Common myeloid progenitor, CD34-positive (primary cell): ENCODE data around the gene GRIK5.
"Not testable (repeated sequence)": the region's sequence is repeated elsewhere in the genome, so short reads cannot be mapped to it uniquely, and the experiment has no call there.

Experiments used
- CTCF ChIA-PET: fragments of 350-600 bp; sonication (Branson Sonifier 250); formaldehyde crosslinking; loops from one replicate; lab custom pipeline; 2021; ENCODE audit warnings: antibody characterized with exemption; lab: Charles Lee
- POLR2A ChIA-PET: fragments of 350-600 bp; sonication (Branson Sonifier 250); formaldehyde crosslinking; loops from one replicate; lab custom pipeline; 2021; ENCODE audit warnings: antibody characterized with exemption; lab: Charles Lee
- DNase-seq, 3 donors: peaks; one replicate each; pipeline versions ENCODE4 v3.0.0 to v3.0.0-alpha.2; 2013
- H3K27ac ChIP-seq, 2 experiments: 1 replicate in 1 of 2; 2 replicates in 1 of 2; pipeline ENCODE4 v1.7.0; 2013; ENCODE audit warnings: inconsistent platforms in 2 of 2, low read length in 2 of 2, mild to moderate bottlenecking in 2 of 2, low read depth in 1 of 2, moderate library complexity in 1 of 2; ENCODE audit not compliant: severe bottlenecking in 2 of 2, insufficient read depth in 1 of 2, poor library complexity in 1 of 2
- H3K27me3 ChIP-seq, 5 experiments: replicated peaks in 2 of 5; 1 replicate in 3 of 5; 2 replicates in 2 of 5; pipeline versions ENCODE4 v1.6.1 to v1.7.0; 2013; ENCODE audit warnings: low read length in 4 of 5, mild to moderate bottlenecking in 2 of 5, moderate library complexity in 2 of 5, inconsistent platforms in 1 of 5; ENCODE audit not compliant: insufficient read depth in 5 of 5, control insufficient read depth in 4 of 5
- H3K36me3 ChIP-seq, 4 experiments: 1 replicate in 2 of 4; 2 replicates in 2 of 4; pipeline versions ENCODE4 v1.6.1 to v1.7.0; 2013; ENCODE audit warnings: low read length in 3 of 4, control low read depth in 1 of 4, mild to moderate bottlenecking in 1 of 4; ENCODE audit not compliant: control insufficient read depth in 4 of 4, insufficient read depth in 4 of 4
- H3K4me1 ChIP-seq, 4 experiments: 1 replicate in 3 of 4; 2 replicates in 1 of 4; pipeline versions ENCODE4 v1.6.1 to v1.7.1; 2013; ENCODE audit warnings: low read length in 3 of 4, mild to moderate bottlenecking in 3 of 4, control low read depth in 1 of 4, inconsistent platforms in 1 of 4, moderate library complexity in 1 of 4; ENCODE audit not compliant: control insufficient read depth in 4 of 4, insufficient read depth in 4 of 4; ENCODE audit errors: control extremely low read depth in 1 of 4
- H3K4me3 ChIP-seq, 7 experiments: 1 replicate in 4 of 7; 2 replicates in 3 of 7; pipeline versions ENCODE4 v1.5.1 to v1.7.0; 2013; ENCODE audit warnings: mild to moderate bottlenecking in 7 of 7, low read length in 6 of 7, moderate library complexity in 6 of 7, inconsistent platforms in 2 of 7, low read depth in 2 of 7, control low read depth in 1 of 7; ENCODE audit not compliant: insufficient read depth in 4 of 7, control insufficient read depth in 1 of 7; ENCODE audit errors: extremely low read depth in 1 of 7
- H3K9me3 ChIP-seq, 5 experiments: 1 replicate in 4 of 5; 2 replicates in 1 of 5; pipeline versions ENCODE4 v1.6.1 to v1.7.1; 2013; ENCODE audit warnings: low read length in 4 of 5, mild to moderate bottlenecking in 2 of 5, inconsistent platforms in 1 of 5, low read depth in 1 of 5, moderate library complexity in 1 of 5; ENCODE audit not compliant: control insufficient read depth in 4 of 5, insufficient read depth in 2 of 5; ENCODE audit errors: control extremely low read depth in 1 of 5
- WGBS: methylation state at CpG from one replicate; pipeline ENCODE4 v1.1.5; 2013; ENCODE audit not compliant: insufficient coverage; 5-methylcytosine and 5-hydroxymethylcytosine counted together

GRIK5 gene

DNA sequence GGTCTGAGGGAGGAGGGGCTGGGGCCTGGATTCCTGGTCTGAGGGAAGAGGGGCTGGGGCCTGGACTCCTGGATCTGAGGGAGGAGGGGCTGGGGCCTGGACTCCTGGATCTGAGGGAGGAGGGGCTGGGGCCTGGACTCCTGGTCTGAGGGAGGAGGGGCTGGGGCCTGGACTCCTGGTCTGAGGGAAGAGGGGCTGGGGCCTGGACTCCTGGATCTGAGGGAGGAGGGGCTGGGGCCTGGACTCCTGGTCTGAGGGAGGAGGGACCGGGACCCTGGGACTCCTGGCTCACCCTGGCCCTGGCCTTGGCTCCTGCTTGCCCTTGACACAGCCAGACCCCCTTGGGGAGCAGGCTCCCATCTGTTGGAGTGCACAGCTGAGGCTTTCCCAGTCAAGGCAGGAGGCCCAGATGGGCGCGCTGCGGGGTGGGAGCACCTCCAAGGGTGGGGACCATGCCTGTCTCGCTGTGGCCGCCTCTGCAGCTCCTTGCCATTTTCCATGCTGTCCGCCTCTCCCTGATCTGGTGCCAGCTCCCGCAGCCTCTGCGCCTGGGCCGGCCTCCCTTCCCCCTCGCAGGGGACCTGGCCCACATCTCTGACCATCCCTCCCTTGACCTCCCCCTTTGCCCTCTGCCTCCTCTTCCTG, 78.0 kb downstream of the GRIK5 start:
- WGBS: 97% methylated on average over 10 of the region's 11 CpGs
- H3K9me3 ChIP-seq, H3K36me3 ChIP-seq, CTCF ChIA-PET, H3K27ac ChIP-seq, DNase-seq, POLR2A ChIA-PET, H3K4me3 ChIP-seq: not testable (repeated sequence)
- peaks cover 0 to 11% (median 10%) of the 10 kb centered on the region in 4 experiments for H3K4me1 ChIP-seq
- H3K27me3 ChIP-seq: peaks cover 0 to 39% (median 26%) of the 10 kb centered on the region in 5 experiments

DNA sequence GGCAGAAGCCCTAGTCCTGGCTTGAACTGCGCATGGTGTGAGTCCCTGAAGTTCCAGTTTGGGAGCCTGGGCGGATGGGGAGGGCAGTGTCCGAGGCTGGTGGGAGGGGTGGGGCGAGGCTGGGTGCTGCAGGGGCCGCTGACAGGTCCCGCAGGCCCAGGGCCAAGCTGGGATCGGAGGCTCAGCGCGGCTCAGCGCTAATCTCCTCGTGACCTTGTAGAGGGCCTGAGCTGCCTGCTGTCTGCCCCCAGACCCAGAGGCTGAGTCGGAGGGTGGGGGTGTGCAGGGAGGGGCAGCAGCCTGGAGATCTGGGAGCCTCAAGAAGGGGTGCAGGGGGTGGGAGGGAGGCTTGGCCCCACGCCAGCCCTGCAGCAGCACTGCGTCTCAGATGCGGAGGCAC, 79.0 kb downstream of the GRIK5 start:
- ChIA-PET CTCF (no interaction called here), POLR2A (no interaction called here)
- H3K36me3 ChIP-seq: no peaks in the 10 kb centered on the region
- peaks cover 0 to 29% (median 16%) of the 10 kb centered on the region in 5 experiments for H3K27me3 ChIP-seq
- no peak overlapping the region for H3K27ac ChIP-seq
- H3K4me1 ChIP-seq: peaks cover 0 to 11% (median 9%) of the 10 kb centered on the region in 4 experiments
- H3K9me3 ChIP-seq: no peaks in the 10 kb centered on the region
- no peak overlapping the region for H3K4me3 ChIP-seq
- WGBS: 85% methylated on average over 13 of the region's 15 CpGs
- DNase-seq: no peak

DNA sequence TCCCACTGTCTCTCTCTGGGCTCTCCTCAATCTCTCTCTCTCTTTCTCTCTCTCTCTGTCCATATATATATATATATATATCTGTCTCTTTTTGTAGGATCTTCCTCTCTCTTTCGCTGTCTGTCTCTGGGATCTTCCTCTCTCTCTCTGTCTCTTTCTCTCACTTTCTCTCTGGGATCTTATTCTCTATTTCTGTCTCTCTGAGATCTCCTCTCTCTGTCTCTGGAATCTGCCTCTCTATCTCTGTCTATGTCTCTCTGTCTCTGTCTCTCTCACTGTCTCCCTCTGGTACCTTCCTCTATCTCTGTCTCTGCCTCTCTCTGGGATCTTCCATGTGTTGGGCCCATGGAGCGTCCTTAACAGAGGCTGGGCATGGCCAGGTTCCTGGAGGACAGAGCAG, 79.4 kb downstream of the GRIK5 start:
- CTCF ChIA-PET: no interaction called here

DNA sequence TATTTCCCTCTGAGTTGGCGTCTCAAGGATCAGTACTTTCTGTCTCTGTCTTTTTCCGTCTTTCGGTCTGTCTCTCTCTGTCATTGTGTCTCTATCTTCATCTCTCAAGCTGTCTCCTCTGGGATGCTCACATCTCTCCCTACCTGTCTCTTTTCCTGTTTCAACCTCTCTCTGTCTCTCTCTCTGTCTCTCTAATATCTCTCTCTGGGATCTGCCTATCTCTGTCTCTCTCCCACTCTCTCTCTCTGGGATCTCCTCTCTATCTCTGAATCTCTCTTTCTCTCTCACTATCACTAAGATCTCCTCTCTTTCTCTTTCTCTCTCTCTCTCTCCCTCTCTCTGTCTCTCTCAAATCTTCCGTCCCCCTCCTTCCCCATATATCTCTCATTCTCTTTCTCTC, 80.0 kb downstream of the GRIK5 start:
- H3K27ac ChIP-seq: no peak overlapping the region
- ChIA-PET POLR2A (no interaction called here), CTCF (no interaction called here)
- peaks cover 0 to 19% (median 11%) of the 10 kb centered on the region in 5 experiments for H3K27me3 ChIP-seq
- H3K36me3 ChIP-seq: no peaks in the 10 kb centered on the region
- 98% methylated on average over 3 of the region's 4 CpGs for WGBS
- no peak for DNase-seq
- H3K9me3 ChIP-seq: no peaks in the 10 kb centered on the region
- H3K4me1 ChIP-seq: peaks cover 0 to 11% (median 9%) of the 10 kb centered on the region in 4 experiments
- H3K4me3 ChIP-seq: no peak overlapping the region

More for the DNA sequence above, 79.4 kb downstream of the GRIK5 start:
- Histone ChIP-seq H3K4me1 (peaks cover 0 to 11% (median 9%) of the 10 kb centered on the region in 4 experiments), H3K27me3 (peaks cover 0 to 25% (median 14%) of the 10 kb centered on the region in 5 experiments), H3K36me3 (no peaks in the 10 kb centered on the region), H3K9me3 (no peaks in the 10 kb centered on the region), H3K4me3 (no peak overlapping the region), H3K27ac (no peak overlapping the region)
- WGBS: no CpG with 5 or more reads among the region's 2 CpGs
- POLR2A ChIA-PET: no interaction called here
- no peak for DNase-seq

DNA sequence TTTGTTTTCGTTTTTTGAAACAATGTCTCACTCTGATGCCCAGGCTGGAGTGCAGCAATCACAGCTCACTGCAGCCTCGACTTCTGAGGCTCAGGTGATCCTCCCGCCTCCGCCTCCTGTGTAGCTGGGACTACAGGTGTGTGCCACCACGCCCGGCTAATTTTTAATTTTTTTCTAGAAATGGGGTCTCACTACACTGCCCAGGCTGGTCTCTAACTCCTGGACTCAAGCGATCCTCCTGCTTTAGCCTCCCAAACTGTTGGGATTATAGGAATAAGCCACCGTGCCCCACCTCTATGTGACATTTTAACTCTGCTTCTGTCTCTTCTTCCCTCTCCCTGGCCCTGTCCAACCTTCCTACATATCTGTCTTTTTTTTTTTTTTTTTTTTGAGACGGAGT, 81.1 kb downstream of the GRIK5 start:
- H3K4me3 ChIP-seq: no peak overlapping the region
- POLR2A ChIA-PET: no interaction called here
- no peaks in the 10 kb centered on the region for H3K36me3 ChIP-seq
- CTCF ChIA-PET: interaction anchor here (0.7 kb wide), 1 partner anchor 16 kb away, joined by 3 read pairs; no protein-coding TSS in a partner anchor
- H3K27ac ChIP-seq: no peak overlapping the region
- over 99% methylated on average over 7 of the region's 9 CpGs for WGBS
- DNase-seq: no peak
- H3K9me3 ChIP-seq: no peaks in the 10 kb centered on the region
- H3K4me1 ChIP-seq: peaks cover 0 to 9% (median 8%) of the 10 kb centered on the region in 4 experiments
- H3K27me3 ChIP-seq: peaks cover 0 to 14% (median 8%) of the 10 kb centered on the region in 5 experiments

DNA sequence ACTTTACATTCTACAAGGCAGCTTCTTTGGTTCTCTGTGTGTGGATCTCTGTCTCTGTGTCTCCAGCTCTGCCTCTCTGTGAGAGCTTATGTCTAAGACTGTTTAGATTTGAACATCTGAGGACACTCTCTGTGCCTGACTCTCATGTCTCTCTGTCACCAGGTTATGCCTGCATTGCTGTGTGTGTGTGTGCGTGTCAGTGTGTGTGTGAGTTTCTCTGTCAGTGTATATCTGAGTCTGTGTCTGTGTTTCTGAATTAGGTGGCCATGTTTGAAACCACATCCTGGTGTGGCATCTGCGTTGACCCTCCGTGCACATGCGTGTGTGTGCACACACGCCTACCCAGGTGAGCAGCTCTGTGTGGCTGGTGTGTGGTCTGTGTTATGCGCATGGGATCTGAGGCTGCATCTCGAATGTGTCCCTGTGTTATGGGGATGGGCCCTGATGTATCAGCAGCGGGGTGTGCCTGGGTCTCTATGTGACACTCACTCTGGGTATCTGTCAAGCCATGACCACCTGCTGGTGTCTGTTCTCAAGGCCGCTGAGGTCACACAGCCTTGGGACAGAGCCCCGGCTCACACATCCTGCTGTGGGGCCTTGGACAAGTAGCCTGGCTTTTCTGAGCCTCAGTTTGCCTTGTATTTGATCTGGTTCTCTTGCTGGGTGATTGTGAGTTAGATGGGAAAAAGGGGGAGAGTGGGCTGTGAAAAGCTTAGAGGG, 82.7 kb downstream of the GRIK5 start:
- H3K27me3 ChIP-seq: peaks cover 0 to 7% (median 1%) of the 10 kb centered on the region in 5 experiments
- no peaks in the 10 kb centered on the region for H3K36me3 ChIP-seq
- ChIA-PET POLR2A (no interaction called here), CTCF (interaction anchor here (1.3 kb wide), 1 partner anchor 13 kb away, joined by 3 read pairs; no protein-coding TSS in a partner anchor)
- H3K4me1 ChIP-seq: no peaks in the 10 kb centered on the region
- no peak for DNase-seq
- H3K9me3 ChIP-seq: no peaks in the 10 kb centered on the region
- H3K4me3 ChIP-seq: no peak overlapping the region
- no peak overlapping the region for H3K27ac ChIP-seq
- 89% methylated on average over 10 of the region's 10 CpGs for WGBS

DNA sequence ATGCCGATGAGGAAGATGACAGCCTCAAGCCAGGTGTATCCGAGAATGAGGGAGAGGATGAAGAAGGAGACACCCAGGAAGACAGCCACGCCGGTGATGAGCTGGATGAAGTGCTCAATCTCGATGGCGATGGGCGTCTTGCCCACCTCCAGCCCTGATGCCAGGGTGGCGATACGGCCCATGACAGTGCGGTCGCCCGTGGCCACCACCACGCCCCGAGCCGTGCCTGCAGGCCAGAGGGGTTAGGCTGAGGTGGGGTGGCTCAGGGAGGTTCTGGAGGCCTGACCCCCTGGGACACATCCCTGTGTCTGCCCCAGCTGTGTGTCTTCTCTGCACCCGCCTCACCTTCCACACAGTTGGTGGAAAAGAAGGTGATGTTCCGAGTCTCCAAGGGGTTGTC, 85.0 kb downstream of the GRIK5 start:
- CTCF ChIA-PET: no interaction called here
- H3K27ac ChIP-seq: no peak overlapping the region
- 100% methylated on average over 12 of the region's 17 CpGs for WGBS
- no peak overlapping the region for H3K4me3 ChIP-seq
- H3K4me1 ChIP-seq: no peaks in the 10 kb centered on the region
- H3K27me3 ChIP-seq: no peaks in the 10 kb centered on the region
- H3K36me3 ChIP-seq: no peaks in the 10 kb centered on the region
- POLR2A ChIA-PET: no interaction called here
- DNase-seq: no peak
- no peaks in the 10 kb centered on the region for H3K9me3 ChIP-seq
